K562 (cell line): ENCODE results near the gene AP1AR. TPM values are rescaled to one million over a fixed set of nuclear protein-coding genes. Genes with fewer than 3 reads are reported as not detected.

ENCODE experiments used
- ATAC-seq: fragments of 200-7000 bp; cut with Tn5 transposase; 3 replicates; pipeline ENCODE4 v1.9.1; 2020; ENCODE audit warnings: moderate library complexity
- BruUV-seq: library from RNA; stranded (reverse); fragments of 400-500 nt; replicated peaks from 2 replicates; lab custom pipeline; 2021; lab: Mats Ljungman, UMichigan
- CTCF ChIA-PET: fragments of 300-600 bp; formaldehyde crosslinking; extraction: SDS; loops from one replicate; lab custom pipeline; 2021; ENCODE audit warnings: low intra/inter-chr PET ratio; lab: Yijun Ruan, JAX
- POLR2A ChIA-PET: fragments of 300-600, 350-650 bp; sonication (Branson Sonifier 250); formaldehyde crosslinking; extraction: SDS; loops from one replicate; lab custom pipeline; 2021; ENCODE audit warnings: antibody characterized with exemption, inconsistent platforms; lab: Yijun Ruan, JAX
- DNase-seq, 4 experiments: peaks; one replicate each; pipeline versions ENCODE4 v3.0.0 to v3.0.0-alpha.2; 2011 to 2018; ENCODE audit warnings: low spot score in 3 of 4, mixed read lengths in 3 of 4; ENCODE audit errors: extremely low read depth in 1 of 4
- FAIRE-seq: peaks from 2 replicates; lab custom pipeline; 2011; peaks lifted over from hg19 to GRCh38; lab: Jason Lieb, UNC
- H2AFZ ChIP-seq: 2 replicates; pipeline ENCODE4 v1.6.0; 2011; ENCODE audit warnings: low read depth, low read length, control low read depth, inconsistent platforms
- H3K27ac ChIP-seq: fragments of 200-600 bp; 3 replicates; pipeline ENCODE4 v1.8.0; 2011; ENCODE audit warnings: low read depth, mild to moderate bottlenecking, control low read depth, inconsistent platforms, low read length, moderate library complexity, mixed read lengths; ENCODE audit errors: extremely low read depth
- H3K27me3 ChIP-seq, 2 experiments: fragments of 300-600 bp in 1 of 2; 2 replicates in 1 of 2; 3 replicates in 1 of 2; pipeline versions ENCODE4 v1.6.0 to v1.8.0; 2011; ENCODE audit warnings: inconsistent platforms in 2 of 2, low read length in 2 of 2, mild to moderate bottlenecking in 1 of 2, mixed read lengths in 1 of 2, moderate library complexity in 1 of 2; ENCODE audit not compliant: control insufficient read depth in 2 of 2, insufficient read depth in 2 of 2
- H3K36me3 ChIP-seq: fragments of 300-600 bp; 3 replicates; pipeline ENCODE4 v1.8.0; 2011; ENCODE audit warnings: mild to moderate bottlenecking, low read length, inconsistent platforms; ENCODE audit not compliant: control insufficient read depth, insufficient read depth
- H3K4me1 ChIP-seq, 2 experiments: fragments of 200-600 bp in 1 of 2; replicated peaks in 1 of 2; 2 replicates in 1 of 2; 3 replicates in 1 of 2; pipeline versions ENCODE4 v1.5.1 to v1.8.0; 2011; ENCODE audit warnings: inconsistent platforms in 2 of 2, low read length in 2 of 2, mild to moderate bottlenecking in 1 of 2, mixed read lengths in 1 of 2, moderate library complexity in 1 of 2; ENCODE audit not compliant: control insufficient read depth in 2 of 2, insufficient read depth in 2 of 2
- H3K4me2 ChIP-seq: 2 replicates; pipeline ENCODE4 v1.6.1; 2011; ENCODE audit warnings: low read length, control low read depth, inconsistent platforms, mixed read lengths; ENCODE audit not compliant: insufficient read depth
- H3K4me3 ChIP-seq: fragments of 200-600 bp; sonication (generic), shearing (Covaris generic); 2 replicates; pipeline ENCODE4 v1.5.1; 2016; ENCODE audit warnings: control low read depth, inconsistent platforms
- H3K79me2 ChIP-seq: fragments of 200-600 bp; 3 replicates; pipeline ENCODE4 v1.8.0; 2011; ENCODE audit warnings: low read length, inconsistent platforms; ENCODE audit not compliant: control insufficient read depth, insufficient read depth
- H3K9ac ChIP-seq, 2 experiments: 2 replicates each; pipeline versions ENCODE4 v1.6.0 to v1.6.1; 2011; ENCODE audit warnings: low read depth in 2 of 2, low read length in 2 of 2, control low read depth in 1 of 2, inconsistent platforms in 1 of 2, mild to moderate bottlenecking in 1 of 2, mixed read lengths in 1 of 2; ENCODE audit not compliant: insufficient read depth in 1 of 2
- H3K9me1 ChIP-seq: one replicate; pipeline ENCODE4 v1.6.0; 2011; ENCODE audit warnings: inconsistent platforms, mild to moderate bottlenecking, low read length, moderate library complexity; ENCODE audit not compliant: control insufficient read depth, insufficient read depth
- H3K9me3 ChIP-seq: replicated peaks from 2 replicates; pipeline ENCODE4 v1.5.1; 2011; ENCODE audit warnings: low read depth, low read length, inconsistent platforms; ENCODE audit not compliant: control insufficient read depth, insufficient read depth
- H4K20me1 ChIP-seq: replicated peaks from 2 replicates; pipeline ENCODE4 v1.6.1; 2011; ENCODE audit warnings: low read length, inconsistent platforms, mixed read lengths; ENCODE audit not compliant: control insufficient read depth, insufficient read depth
- BACH1 ChIP-seq: fragments of 200-800 bp; sonication (Bioruptor generic); IDR thresholded peaks from 2 replicates; pipeline ENCODE4 v1.6.1; 2016; ENCODE audit warnings: missing genetic modification characterization, missing compliant biosample characterization
- HIVEP1 ChIP-seq: fragments of 250-450 bp; sonication (Bioruptor Pico); IDR thresholded peaks from 2 replicates; pipeline ENCODE4 v1.4.0; 2020; ENCODE audit warnings: mild to moderate bottlenecking
- KLF1 ChIP-seq: fragments of 450-650 bp; IDR thresholded peaks from 2 replicates; pipeline ENCODE4 v1.6.1; 2016; ENCODE audit warnings: missing genetic modification characterization, missing compliant biosample characterization
- MEF2D ChIP-seq: conservative IDR thresholded peaks from 2 replicates; pipeline ENCODE4 v1.6.1; 2016; ENCODE audit warnings: low read depth, missing genetic modification characterization, missing compliant biosample characterization
- POLR2A ChIP-seq: fragments of 450-650 bp; conservative IDR thresholded peaks from 2 replicates; pipeline ENCODE4 v1.6.1; 2016
- RBM22 ChIP-seq: fragments of 200-400 bp; formaldehyde crosslinking; IDR thresholded peaks from 2 replicates; pipeline ENCODE4 v1.6.1; 2018; ENCODE audit warnings: low read length, low read depth; ENCODE audit not compliant: poor library complexity, severe bottlenecking
- XRCC4 ChIP-seq: IDR thresholded peaks from one replicate; pipeline ENCODE4 v1.6.1; 2011; ENCODE audit not compliant: insufficient read depth, insufficient read length; ENCODE audit errors: extremely low read depth
- ZNF717 ChIP-seq: fragments of 250-450 bp; sonication (Bioruptor Pico); IDR thresholded peaks from 2 replicates; pipeline ENCODE4 v1.5.0; 2021
- WGBS: fragments of 100-300 bp; shearing (Covaris generic); methylation state at CpG from one replicate; pipeline ENCODE4 v1.1.6; 2016; ENCODE audit warnings: low coverage, mixed read lengths; ENCODE audit not compliant: insufficient coverage; ENCODE audit errors: missing lambda C conversion rate; 5-methylcytosine and 5-hydroxymethylcytosine counted together
- in situ Hi-C: fragments of 300-500 bp; cut with MboI; formaldehyde crosslinking; loops from 4 replicates; pipeline ENCODE4 v1.15.0; 2018; ENCODE audit warnings: inconsistent platforms, mixed read lengths
- intact Hi-C: fragments of 100-400 bp; cut with micrococcal nuclease; formaldehyde crosslinking; loops from 2 replicates; pipeline ENCODE4 v1.14.2; 2022
- polyA plus RNA-seq, 8 experiments: library from polyadenylated mRNA; depleted of rRNA in 4 of 8; stranded (reverse) in 5 of 8; unstranded in 3 of 8; fragments of >200 nt; fragmentation: Nextera tagmentation in 2 of 8; fragmentation: Illumina TruSeq in 1 of 8; extraction: Ambion mirVana in 2 of 8; extraction: Trizol in 1 of 8; gene quantifications; 2 replicates each; pipeline versions ENCODE4 v1.2.1 to v1.2.3, GENCODE V29; 2011 to 2014; ENCODE audit warnings: inconsistent platforms in 1 of 8, missing spikeins in 1 of 8
- total RNA-seq, 7 experiments: library from RNA; depleted of rRNA in 6 of 7; stranded (reverse); fragments of >200 nt in 6 of 7; fragmentation: Illumina TruSeq in 2 of 7; extraction: Trizol in 2 of 7; gene quantifications; 2 replicates each; pipeline versions ENCODE4 v1.2.1 to v1.2.3, GENCODE V29; 2011 to 2021; ENCODE audit warnings: low replicate concordance in 1 of 7
- TF ChIP-seq, protein P1 (sequence below): fragments of 250-450 bp; sonication (Bioruptor Pico); IDR thresholded peaks from 2 replicates; pipeline ENCODE4 v1.8.0; 2022; ENCODE audit warnings: inconsistent platforms
- TF ChIP-seq, protein P2 (sequence below), 2 experiments: fragments of 200-800 bp in 1 of 2; sonication (Bioruptor generic) in 1 of 2; sonication (generic) in 1 of 2; formaldehyde crosslinking in 1 of 2; IDR thresholded peaks in 1 of 2; conservative IDR thresholded peaks in 1 of 2; 2 replicates each; pipeline versions ENCODE4 v1.5.0 to v1.6.1; 2016 to 2020; ENCODE audit warnings: missing compliant biosample characterization in 1 of 2, missing genetic modification characterization in 1 of 2, missing genetic modification reagents in 1 of 2
- TF ChIP-seq, protein P3 (sequence below): fragments of 450-650 bp; IDR thresholded peaks from 2 replicates; pipeline ENCODE4 v1.6.1; 2017; ENCODE audit warnings: mild to moderate bottlenecking, moderate library complexity
- TF ChIP-seq, protein P4 (sequence below): sonication (generic); formaldehyde crosslinking; IDR thresholded peaks from 2 replicates; pipeline ENCODE4 v1.8.0; 2022; ENCODE audit warnings: mild to moderate bottlenecking, missing genetic modification reagents
- TF ChIP-seq, protein P5 (sequence below): fragments of 250-450 bp; sonication (Bioruptor Pico); IDR thresholded peaks from 2 replicates; pipeline ENCODE4 v1.6.1; 2021; ENCODE audit warnings: mild to moderate bottlenecking

The AP1AR gene
- total and polyA plus RNA-seq, 9 of the 15 experiments (the other 6 are each of a cell fraction or from before 2014, with no cell fraction given): 2.6 to 20.7 (median 12.2) TPM

DNA sequence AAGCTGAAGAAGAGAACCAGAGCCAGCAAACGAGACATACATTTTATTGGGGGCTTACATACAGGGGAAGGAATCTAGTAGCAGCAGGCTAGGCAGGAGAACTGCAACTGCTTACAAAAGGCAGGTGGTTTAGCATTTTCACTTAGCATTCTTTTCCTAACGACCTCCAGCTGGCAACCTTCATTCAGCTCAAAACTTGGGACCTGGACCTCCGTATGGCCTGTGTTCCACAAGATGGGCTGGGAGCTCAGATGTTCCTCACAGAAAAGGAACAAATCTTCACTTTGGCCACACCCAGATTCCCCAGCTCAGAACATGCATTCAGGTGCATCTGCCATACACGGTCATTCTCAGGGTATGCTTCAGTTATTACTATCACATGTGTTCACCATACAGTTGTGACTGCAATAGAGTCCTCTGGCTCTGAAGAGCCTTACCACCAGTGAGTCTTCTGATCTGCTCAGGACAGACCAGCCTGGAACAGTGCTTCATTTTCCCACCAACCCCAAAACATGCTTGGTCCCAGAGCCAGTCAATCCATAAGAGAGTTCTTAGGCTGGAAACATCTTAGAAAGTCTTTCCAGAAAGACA is 29.6 kb upstream of the AP1AR start:
- H3K9me1 ChIP-seq: no peaks in the 10 kb centered on the region
- H3K4me2 ChIP-seq: no peak overlapping the region
- H3K36me3 ChIP-seq: no peaks in the 10 kb centered on the region
- ChIA-PET POLR2A (interaction anchor here (1.4 kb wide), 1 partner anchor 22 kb away, joined by 4 read pairs; no protein-coding TSS in a partner anchor), CTCF (no interaction called here)
- no peaks in the 10 kb centered on the region for H3K27me3 ChIP-seq
- no peaks in the 10 kb centered on the region for H3K9me3 ChIP-seq
- ATAC-seq: peak; percentile 65
- DNase-seq: no peak
- 11% methylated on average over 4 of the region's 4 CpGs for WGBS
- H3K9ac ChIP-seq: no peak overlapping the region
- peak overlapping the region; percentile 12; the same call in 1 of the 2 replicates for H2AFZ ChIP-seq
- H4K20me1 ChIP-seq: no peaks in the 10 kb centered on the region
- intact Hi-C loops (no loop called here), in situ Hi-C loops (no loop called here)
- FAIRE-seq: no peak
- no peak overlapping the region for H3K27ac ChIP-seq
- BruUV-seq: no TSS peak
- H3K4me3 ChIP-seq: no peak overlapping the region
- no peaks in the 10 kb centered on the region for H3K79me2 ChIP-seq
- H3K4me1 ChIP-seq: no peaks in the 10 kb centered on the region
- TF ChIP-seq RBM22: no peak
- no peak for TF ChIP-seq XRCC4
- TF ChIP-seq POLR2A: no peak
- no peak for TF ChIP-seq HIVEP1 (CRISPR knock-in tag)
- TF ChIP-seq, protein P1, sequence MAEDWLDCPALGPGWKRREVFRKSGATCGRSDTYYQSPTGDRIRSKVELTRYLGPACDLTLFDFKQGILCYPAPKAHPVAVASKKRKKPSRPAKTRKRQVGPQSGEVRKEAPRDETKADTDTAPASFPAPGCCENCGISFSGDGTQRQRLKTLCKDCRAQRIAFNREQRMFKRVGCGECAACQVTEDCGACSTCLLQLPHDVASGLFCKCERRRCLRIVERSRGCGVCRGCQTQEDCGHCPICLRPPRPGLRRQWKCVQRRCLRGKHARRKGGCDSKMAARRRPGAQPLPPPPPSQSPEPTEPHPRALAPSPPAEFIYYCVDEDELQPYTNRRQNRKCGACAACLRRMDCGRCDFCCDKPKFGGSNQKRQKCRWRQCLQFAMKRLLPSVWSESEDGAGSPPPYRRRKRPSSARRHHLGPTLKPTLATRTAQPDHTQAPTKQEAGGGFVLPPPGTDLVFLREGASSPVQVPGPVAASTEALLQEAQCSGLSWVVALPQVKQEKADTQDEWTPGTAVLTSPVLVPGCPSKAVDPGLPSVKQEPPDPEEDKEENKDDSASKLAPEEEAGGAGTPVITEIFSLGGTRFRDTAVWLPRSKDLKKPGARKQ (CRISPR knock-in tag): no peak
- TF ChIP-seq KLF1 (tag): no peak
- no peak for TF ChIP-seq BACH1 (tag)
- TF ChIP-seq, protein P2, sequence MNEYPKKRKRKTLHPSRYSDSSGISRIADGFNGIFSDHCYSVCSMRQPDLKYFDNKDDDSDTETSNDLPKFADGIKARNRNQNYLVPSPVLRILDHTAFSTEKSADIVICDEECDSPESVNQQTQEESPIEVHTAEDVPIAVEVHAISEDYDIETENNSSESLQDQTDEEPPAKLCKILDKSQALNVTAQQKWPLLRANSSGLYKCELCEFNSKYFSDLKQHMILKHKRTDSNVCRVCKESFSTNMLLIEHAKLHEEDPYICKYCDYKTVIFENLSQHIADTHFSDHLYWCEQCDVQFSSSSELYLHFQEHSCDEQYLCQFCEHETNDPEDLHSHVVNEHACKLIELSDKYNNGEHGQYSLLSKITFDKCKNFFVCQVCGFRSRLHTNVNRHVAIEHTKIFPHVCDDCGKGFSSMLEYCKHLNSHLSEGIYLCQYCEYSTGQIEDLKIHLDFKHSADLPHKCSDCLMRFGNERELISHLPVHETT (CRISPR knock-in tag; conservative IDR thresholded peaks at IDR 0.05 in 1 of 2, IDR thresholded peaks at IDR 0.05 in 1 of 2): no peak
- TF ChIP-seq, protein P3, sequence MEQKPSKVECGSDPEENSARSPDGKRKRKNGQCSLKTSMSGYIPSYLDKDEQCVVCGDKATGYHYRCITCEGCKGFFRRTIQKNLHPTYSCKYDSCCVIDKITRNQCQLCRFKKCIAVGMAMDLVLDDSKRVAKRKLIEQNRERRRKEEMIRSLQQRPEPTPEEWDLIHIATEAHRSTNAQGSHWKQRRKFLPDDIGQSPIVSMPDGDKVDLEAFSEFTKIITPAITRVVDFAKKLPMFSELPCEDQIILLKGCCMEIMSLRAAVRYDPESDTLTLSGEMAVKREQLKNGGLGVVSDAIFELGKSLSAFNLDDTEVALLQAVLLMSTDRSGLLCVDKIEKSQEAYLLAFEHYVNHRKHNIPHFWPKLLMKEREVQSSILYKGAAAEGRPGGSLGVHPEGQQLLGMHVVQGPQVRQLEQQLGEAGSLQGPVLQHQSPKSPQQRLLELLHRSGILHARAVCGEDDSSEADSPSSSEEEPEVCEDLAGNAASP: no peak
- no peak for TF ChIP-seq ZNF717
- TF ChIP-seq, protein P4, sequence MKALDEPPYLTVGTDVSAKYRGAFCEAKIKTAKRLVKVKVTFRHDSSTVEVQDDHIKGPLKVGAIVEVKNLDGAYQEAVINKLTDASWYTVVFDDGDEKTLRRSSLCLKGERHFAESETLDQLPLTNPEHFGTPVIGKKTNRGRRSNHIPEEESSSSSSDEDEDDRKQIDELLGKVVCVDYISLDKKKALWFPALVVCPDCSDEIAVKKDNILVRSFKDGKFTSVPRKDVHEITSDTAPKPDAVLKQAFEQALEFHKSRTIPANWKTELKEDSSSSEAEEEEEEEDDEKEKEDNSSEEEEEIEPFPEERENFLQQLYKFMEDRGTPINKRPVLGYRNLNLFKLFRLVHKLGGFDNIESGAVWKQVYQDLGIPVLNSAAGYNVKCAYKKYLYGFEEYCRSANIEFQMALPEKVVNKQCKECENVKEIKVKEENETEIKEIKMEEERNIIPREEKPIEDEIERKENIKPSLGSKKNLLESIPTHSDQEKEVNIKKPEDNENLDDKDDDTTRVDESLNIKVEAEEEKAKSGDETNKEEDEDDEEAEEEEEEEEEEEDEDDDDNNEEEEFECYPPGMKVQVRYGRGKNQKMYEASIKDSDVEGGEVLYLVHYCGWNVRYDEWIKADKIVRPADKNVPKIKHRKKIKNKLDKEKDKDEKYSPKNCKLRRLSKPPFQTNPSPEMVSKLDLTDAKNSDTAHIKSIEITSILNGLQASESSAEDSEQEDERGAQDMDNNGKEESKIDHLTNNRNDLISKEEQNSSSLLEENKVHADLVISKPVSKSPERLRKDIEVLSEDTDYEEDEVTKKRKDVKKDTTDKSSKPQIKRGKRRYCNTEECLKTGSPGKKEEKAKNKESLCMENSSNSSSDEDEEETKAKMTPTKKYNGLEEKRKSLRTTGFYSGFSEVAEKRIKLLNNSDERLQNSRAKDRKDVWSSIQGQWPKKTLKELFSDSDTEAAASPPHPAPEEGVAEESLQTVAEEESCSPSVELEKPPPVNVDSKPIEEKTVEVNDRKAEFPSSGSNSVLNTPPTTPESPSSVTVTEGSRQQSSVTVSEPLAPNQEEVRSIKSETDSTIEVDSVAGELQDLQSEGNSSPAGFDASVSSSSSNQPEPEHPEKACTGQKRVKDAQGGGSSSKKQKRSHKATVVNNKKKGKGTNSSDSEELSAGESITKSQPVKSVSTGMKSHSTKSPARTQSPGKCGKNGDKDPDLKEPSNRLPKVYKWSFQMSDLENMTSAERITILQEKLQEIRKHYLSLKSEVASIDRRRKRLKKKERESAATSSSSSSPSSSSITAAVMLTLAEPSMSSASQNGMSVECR: no peak
- TF ChIP-seq, protein P5, sequence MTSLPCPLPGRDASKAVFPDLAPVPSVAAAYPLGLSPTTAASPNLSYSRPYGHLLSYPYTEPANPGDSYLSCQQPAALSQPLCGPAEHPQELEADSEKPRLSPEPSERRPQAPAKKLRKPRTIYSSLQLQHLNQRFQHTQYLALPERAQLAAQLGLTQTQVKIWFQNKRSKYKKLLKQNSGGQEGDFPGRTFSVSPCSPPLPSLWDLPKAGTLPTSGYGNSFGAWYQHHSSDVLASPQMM (CRISPR knock-in tag): no peak
- TF ChIP-seq MEF2D (tag): no peak
